Panc1 (cell line): ENCODE results near the gene NKX2-4. TPM values are rescaled to one million over a fixed set of nuclear protein-coding genes. Genes with fewer than 3 reads are reported as not detected.
A peak's percentile ranks its signal among the peaks of the same experiment; 100 is the strongest.

ENCODE experiments used
- ATAC-seq: fragments of 200-7000 bp; cut with Tn5 transposase; 2 replicates; pipeline ENCODE4 v1.9.1; 2020; ENCODE audit warnings: mild to moderate bottlenecking, moderate library complexity
- BruUV-seq: library from RNA; stranded (reverse); fragments of 400-500 nt; replicated peaks from 2 replicates; lab custom pipeline; 2021; lab: Mats Ljungman, UMichigan
- CTCF ChIA-PET: fragments of 300-600 bp; sonication (Branson Sonifier 250); formaldehyde crosslinking; loops from one replicate; lab custom pipeline; 2022; ENCODE audit warnings: antibody characterized with exemption; lab: Charles Lee
- POLR2A ChIA-PET: fragments of 300-600 bp; sonication (Branson Sonifier 250); formaldehyde crosslinking; loops from one replicate; lab custom pipeline; 2022; ENCODE audit warnings: antibody characterized with exemption; lab: Charles Lee
- DNase-seq: peaks from one replicate; pipeline ENCODE4 v3.0.0-alpha.2; 2010; ENCODE audit warnings: low read depth, low spot score
- H3K27ac ChIP-seq: 2 replicates; pipeline ENCODE4 v1.5.1; 2011; ENCODE audit warnings: mild to moderate bottlenecking, low read length, inconsistent platforms
- H3K27me3 ChIP-seq: fragments of 200-500 bp; sonication (Bioruptor generic); 2 replicates; pipeline ENCODE4 v1.6.0; 2014; ENCODE audit warnings: low read length, inconsistent platforms; ENCODE audit not compliant: control insufficient read depth, insufficient read depth
- H3K36me3 ChIP-seq: fragments of 200-500 bp; sonication (Bioruptor generic); 2 replicates; pipeline ENCODE4 v1.5.1; 2014; ENCODE audit warnings: inconsistent platforms, mild to moderate bottlenecking, low read length, moderate library complexity; ENCODE audit not compliant: control insufficient read depth, insufficient read depth
- H3K4me1 ChIP-seq: 2 replicates; pipeline ENCODE4 v1.5.1; 2011; ENCODE audit warnings: inconsistent platforms, mild to moderate bottlenecking, low read length, moderate library complexity; ENCODE audit not compliant: control insufficient read depth, insufficient read depth
- H3K4me3 ChIP-seq, 2 experiments: 2 replicates each; pipeline ENCODE4 v1.5.1; 2011 to 2012; ENCODE audit warnings: low read depth in 2 of 2, low read length in 2 of 2, mild to moderate bottlenecking in 2 of 2, inconsistent platforms in 1 of 2, moderate library complexity in 1 of 2
- H3K9me3 ChIP-seq: fragments of 200-500 bp; sonication (Bioruptor generic); 2 replicates; pipeline ENCODE4 v1.5.1; 2014; ENCODE audit warnings: low read depth, mild to moderate bottlenecking, inconsistent platforms, low read length, moderate library complexity; ENCODE audit not compliant: control insufficient read depth, insufficient read depth
- CTCF ChIP-seq: fragments of 450-650 bp; IDR thresholded peaks from 2 replicates; pipeline ENCODE4 v1.5.1; 2017; ENCODE audit warnings: mild to moderate bottlenecking
- POLR2AphosphoS5 ChIP-seq: IDR thresholded peaks from 2 replicates; pipeline ENCODE4 v1.6.1; 2012; ENCODE audit warnings: mild to moderate bottlenecking, low read depth, low read length, moderate library complexity
- REST ChIP-seq, 2 experiments: IDR thresholded peaks; 2 replicates each; pipeline ENCODE4 v1.6.1; 2011 to 2012; ENCODE audit warnings: low read depth in 2 of 2, control low read depth in 1 of 2, low read length in 1 of 2, mild to moderate bottlenecking in 1 of 2, moderate library complexity in 1 of 2; ENCODE audit not compliant: insufficient read depth in 1 of 2
- SIN3A ChIP-seq: IDR thresholded peaks from 2 replicates; pipeline ENCODE4 v1.6.1; 2012; ENCODE audit warnings: low read depth, mild to moderate bottlenecking, low read length, moderate library complexity, borderline replicate concordance; ENCODE audit not compliant: insufficient read depth
- TCF7L2 ChIP-seq: IDR thresholded peaks from 2 replicates; pipeline ENCODE4 v1.6.1; 2011; ENCODE audit warnings: mild to moderate bottlenecking, low read depth, low read length, inconsistent platforms
- in situ Hi-C: cut with HindIII; loops from 2 replicates; pipeline ENCODE4 v1.10.0; 2016; ENCODE audit warnings: low sequenced_read_pairs, low pct_unique_long_range_greater_than_20kb
- intact Hi-C: fragments of 100-400 bp; cut with micrococcal nuclease; formaldehyde crosslinking; loops from one replicate; pipeline ENCODE4 v1.10.0; 2022; ENCODE audit not compliant: unreplicated experiment
- total RNA-seq: library from RNA; stranded (reverse); gene quantifications from one replicate; pipeline ENCODE4 v1.2.1, GENCODE V29; 2021; ENCODE audit not compliant: unreplicated experiment

NKX2-4 gene
- total RNA-seq, 1 experiment from 2014 or later, result not detected

- ChIA-PET CTCF (no interaction called here), POLR2A (no interaction called here)
- in situ Hi-C loops, result no loop called here
- no peaks in the 10 kb centered on the region for H3K9me3 ChIP-seq
- peaks cover 8% of the 10 kb centered on the region for H3K36me3 ChIP-seq
- no peaks in the 10 kb centered on the region for H3K27me3 ChIP-seq
- intact Hi-C loops, result no loop called here
- ATAC-seq (no peak), DNase-seq (no peak)
- no TSS peak for BruUV-seq
- no peak overlapping the region for H3K4me3 ChIP-seq
- no peaks in the 10 kb centered on the region for H3K4me1 ChIP-seq
- H3K27ac ChIP-seq, result no peak overlapping the region
- TF ChIP-seq SIN3A (no peak), POLR2AphosphoS5 (no peak), REST (IDR thresholded peaks at IDR 0.05; ENCODE audit: insufficient read depth in 1 of 2, low read depth in 2 of 2, low read length in 1 of 2) (no peak), CTCF (no peak), TCF7L2 (no peak)
Observed at GRCh38 chr20:21391972-21392352, 5.4 kb downstream of the NKX2-4 start.

- ATAC-seq (peak; percentile 12; the same call in 1 of the 2 replicates), DNase-seq (no peak)
- Histone ChIP-seq H3K27me3 (no peaks in the 10 kb centered on the region), H3K9me3 (no peaks in the 10 kb centered on the region), H3K4me1 (no peaks in the 10 kb centered on the region), H3K4me3 (no peak overlapping the region), H3K27ac (no peak overlapping the region), H3K36me3 (peaks cover 9% of the 10 kb centered on the region)
- TF ChIP-seq TCF7L2, result no peak
- no peak for TF ChIP-seq REST (IDR thresholded peaks at IDR 0.05; ENCODE audit: insufficient read depth in 1 of 2, low read depth in 2 of 2, low read length in 1 of 2)
- no peak for TF ChIP-seq SIN3A
- TF ChIP-seq POLR2AphosphoS5, result no peak
- no peak for TF ChIP-seq CTCF
- ChIA-PET POLR2A (no interaction called here), CTCF (no interaction called here)
- intact Hi-C loops (no loop called here), in situ Hi-C loops (no loop called here)
- BruUV-seq, result no TSS peak
Observed at GRCh38 chr20:21391185-21391971, 5.9 kb downstream of the NKX2-4 start.
